Measurements from ENCODE around the gene GAPDHS. TPM values are rescaled to one million over a fixed set of nuclear protein-coding genes. Genes with fewer than 3 reads are reported as not detected.

Gene GAPDHS
- polyA plus RNA-seq, 1 of the 3 experiments (the other 2 are of a cell fraction): not detected

- TF ChIP-seq ZBTB33 (IDR thresholded peaks at IDR 0.05; ENCODE audit: borderline replicate concordance, low read depth): no peak
- no peak for TF ChIP-seq NRF1 (IDR thresholded peaks at IDR 0.05; ENCODE audit: low read depth, low read length)
- no peak for TF ChIP-seq TAF1 (IDR thresholded peaks at IDR 0.05; ENCODE audit: borderline replicate concordance, low read depth, low read length)
- TF ChIP-seq SMC3 (IDR thresholded peaks at IDR 0.05; ENCODE audit: low read depth, low read length): no peak
- no peak for TF ChIP-seq CTCF (IDR thresholded peaks at IDR 0.05)
- TF ChIP-seq MAX (IDR thresholded peaks at IDR 0.05; ENCODE audit: low read depth): no peak
- no peak for TF ChIP-seq MEF2A (IDR thresholded peaks at IDR 0.05; ENCODE audit: borderline replicate concordance, low read depth)
Measured at GRCh38 chr19:35549879-35550523, 16.7 kb downstream of the GAPDHS start (continued).

GRCh38 chr19:35551091-35551810, 18.0 kb downstream of the GAPDHS start:
- H2AFZ ChIP-seq (ENCODE audit: low read depth): no peak overlapping the region
- peaks cover 0 to 12% of the 10 kb centered on the region in 2 experiments for H3K36me3 ChIP-seq (replicated peaks in 1 of 2; ENCODE audit: control insufficient read depth in 1 of 2, insufficient read depth in 2 of 2, low read length in 1 of 2)
- H3K27me3 ChIP-seq (ENCODE audit: insufficient read depth): no peaks in the 10 kb centered on the region; the same call in 1 of the 2 replicates
- H3K4me2 ChIP-seq: no peak overlapping the region
- no peak for DNase-seq
- no peaks in the 10 kb centered on the region for H3F3A ChIP-seq (replicated peaks; ENCODE audit: insufficient read depth)
- peaks cover 5% of the 10 kb centered on the region; the same call in 1 of the 2 replicates for H4K20me1 ChIP-seq (ENCODE audit: insufficient read depth)
- no peaks in the 10 kb centered on the region for H3K9me2 ChIP-seq
- ChIA-PET CTCF (no interaction called here), POLR2A (no interaction called here)
- H3K4me1 ChIP-seq (ENCODE audit: control insufficient read depth in 1 of 2, insufficient read depth in 2 of 2, low read depth in 1 of 2, low read length in 1 of 2): peaks cover 4 to 9% of the 10 kb centered on the region in 2 experiments; a peak in 1 of 4 replicates
- H3K27ac ChIP-seq (ENCODE audit: low read depth in 2 of 2, low read length in 1 of 2): no peak overlapping the region
- WGBS (ENCODE audit: low lambda C conversion rate): 91% methylated on average over 21 of the region's 21 CpGs
- H3K9ac ChIP-seq: no peak overlapping the region
- H3K9me3 ChIP-seq: no peaks in the 10 kb centered on the region
- TF ChIP-seq CTCF (IDR thresholded peaks at IDR 0.05) (no peak), YY1 (IDR thresholded peaks at IDR 0.05; ENCODE audit: low read depth) (no peak), REST (IDR thresholded peaks at IDR 0.05; ENCODE audit: low read depth, low read length) (no peak), GABPA (IDR thresholded peaks at IDR 0.05; ENCODE audit: low read depth) (no peak), FOSL2 (IDR thresholded peaks at IDR 0.05; ENCODE audit: borderline replicate concordance, low read depth) (no peak)
- no peak overlapping the region for H3K4me3 ChIP-seq (ENCODE audit: low read depth in 2 of 2, low read length in 1 of 2)
- H3K79me2 ChIP-seq (ENCODE audit: insufficient read depth): peaks cover 8% of the 10 kb centered on the region
